Thyroid gland (tissue), 4 donors: ENCODE measurements around the gene ZNF385B. TPM values are rescaled to one million over a fixed set of nuclear protein-coding genes. Genes with fewer than 3 reads are reported as not detected.

Experiments
- DNase-seq, 2 donors: peaks; one replicate each; pipeline ENCODE4 v3.0.0-alpha.2; 2019
- H3K27ac ChIP-seq, 3 donors: fragments of 200-600 bp; sonication (generic); 1 replicate in 2 of 3; 2 replicates in 1 of 3; pipeline ENCODE4 v1.5.1; 2016 to 2019; ENCODE audit warnings: mild to moderate bottlenecking in 1 of 3, moderate library complexity in 1 of 3
- H3K27me3 ChIP-seq: fragments of 200-600 bp; sonication (generic); one replicate; pipeline ENCODE4 v1.5.1; 2019
- H3K36me3 ChIP-seq, 2 donors: fragments of 200-600 bp; sonication (generic); one replicate each; pipeline ENCODE4 v1.5.1; 2016 to 2019
- H3K4me1 ChIP-seq, 2 donors: fragments of 200-600 bp; sonication (generic); one replicate each; pipeline ENCODE4 v1.5.1; 2017 to 2019
- H3K4me3 ChIP-seq, 3 donors: fragments of 200-600 bp; sonication (generic); replicated peaks in 1 of 3; 1 replicate in 2 of 3; 2 replicates in 1 of 3; pipeline ENCODE4 v1.5.1; 2016; ENCODE audit warnings: mild to moderate bottlenecking in 1 of 3
- H3K9me3 ChIP-seq: fragments of 200-600 bp; sonication (generic); one replicate; pipeline ENCODE4 v1.5.1; 2017
- CTCF ChIP-seq, 6 experiments: fragments of 200-600 bp in 3 of 6; fragments of 450-650 bp in 3 of 6; sonication (generic) in 3 of 6; IDR thresholded peaks; one replicate each; pipeline ENCODE4 v1.5.1; 2016 to 2019; ENCODE audit warnings: antibody characterized with exemption in 6 of 6, mild to moderate bottlenecking in 2 of 6, inconsistent platforms in 1 of 6, moderate library complexity in 1 of 6
- POLR2A ChIP-seq, 2 donors: fragments of 450-650 bp; IDR thresholded peaks; one replicate each; pipeline ENCODE4 v1.6.1; 2017; ENCODE audit warnings: antibody characterized with exemption in 2 of 2, mild to moderate bottlenecking in 2 of 2, moderate library complexity in 1 of 2
- whole genome bisulfite sequencing, 2 donors: methylation state at CpG; one replicate each; pipeline ENCODE4 v1.1.5; 2017; 5-methylcytosine and 5-hydroxymethylcytosine counted together
- intact Hi-C: fragments of 100-400 bp; cut with DNase I; formaldehyde crosslinking; loops from one replicate; pipeline ENCODE4 v1.15.1; 2023
- total RNA-seq, 4 donors: library from RNA; depleted of rRNA; stranded (reverse); fragments of >200 nt; gene quantifications; one replicate each; pipeline ENCODE4 v1.2.3, GENCODE V29; 2016

Gene ZNF385B
- total RNA-seq, 4 donors from 2014 or later = 1.3 to 2.8 (median 1.8) TPM

GRCh38 chr2:179588486-179589145 lies 272.8 kb downstream of the ZNF385B start:
- H3K27ac ChIP-seq = no peak overlapping the region
- TF ChIP-seq CTCF (IDR thresholded peaks at IDR 0.05) = no peak
- no peak for TF ChIP-seq POLR2A (IDR thresholded peaks at IDR 0.05)
- no peak overlapping the region for H3K4me3 ChIP-seq
- 70 to 79% methylated on average over 3 of the region's 3 CpGs for WGBS, 2 donors
- intact Hi-C loops = no loop called here
- no peaks in the 10 kb centered on the region for H3K27me3 ChIP-seq
- no peaks in the 10 kb centered on the region for H3K36me3 ChIP-seq
- no peak for DNase-seq
- no peaks in the 10 kb centered on the region for H3K9me3 ChIP-seq
- H3K4me1 ChIP-seq = no peaks in the 10 kb centered on the region

GRCh38 chr2:179584760-179585159 lies 276.7 kb downstream of the ZNF385B start:
- TF ChIP-seq CTCF (IDR thresholded peaks at IDR 0.05) (no peak), POLR2A (IDR thresholded peaks at IDR 0.05) (no peak)

GRCh38 chr2:179581605-179582004 lies 279.8 kb downstream of the ZNF385B start:
- H3K4me1 ChIP-seq = no peaks in the 10 kb centered on the region
- no peaks in the 10 kb centered on the region for H3K27me3 ChIP-seq
- 96 to 100% methylated on average over 1 of the region's 1 CpG for WGBS, 2 donors
- H3K36me3 ChIP-seq = no peaks in the 10 kb centered on the region
- no peak overlapping the region for H3K4me3 ChIP-seq
- no peak overlapping the region for H3K27ac ChIP-seq
- no peak for TF ChIP-seq CTCF (IDR thresholded peaks at IDR 0.05)
- TF ChIP-seq POLR2A (IDR thresholded peaks at IDR 0.05) = no peak
- no peak for DNase-seq
- intact Hi-C loops = no loop called here
- no peaks in the 10 kb centered on the region for H3K9me3 ChIP-seq

More at GRCh38 chr2:179584760-179585159, 276.7 kb downstream of the ZNF385B start:
- no peaks in the 10 kb centered on the region for H3K4me1 ChIP-seq
- H3K4me3 ChIP-seq = no peak overlapping the region
- no peak for DNase-seq
- H3K27ac ChIP-seq = no peak overlapping the region
- no peaks in the 10 kb centered on the region for H3K9me3 ChIP-seq
- H3K27me3 ChIP-seq = no peaks in the 10 kb centered on the region
- intact Hi-C loops = no loop called here
- H3K36me3 ChIP-seq = no peaks in the 10 kb centered on the region

- H3K9me3 ChIP-seq = no peaks in the 10 kb centered on the region
- no peak overlapping the region for H3K4me3 ChIP-seq
- TF ChIP-seq POLR2A (IDR thresholded peaks at IDR 0.05) = no peak
- no peak for TF ChIP-seq CTCF (IDR thresholded peaks at IDR 0.05)
- no peak for DNase-seq
- 86 to 88% methylated on average over 4 of the region's 4 CpGs for WGBS, 2 donors
- no peak overlapping the region for H3K27ac ChIP-seq
- no peaks in the 10 kb centered on the region for H3K36me3 ChIP-seq
- intact Hi-C loops = no loop called here
- H3K27me3 ChIP-seq = no peaks in the 10 kb centered on the region
- H3K4me1 ChIP-seq = no peaks in the 10 kb centered on the region
These were observed 280.9 kb downstream of the ZNF385B start for GRCh38 chr2:179580378-179581146.

GRCh38 chr2:179579800-179580199 lies 281.6 kb downstream of the ZNF385B start:
- intact Hi-C loops = no loop called here
- Histone ChIP-seq H3K36me3 (no peaks in the 10 kb centered on the region), H3K4me3 (no peak overlapping the region), H3K4me1 (no peaks in the 10 kb centered on the region), H3K27ac (no peak overlapping the region), H3K9me3 (no peaks in the 10 kb centered on the region), H3K27me3 (no peaks in the 10 kb centered on the region)
- TF ChIP-seq POLR2A (IDR thresholded peaks at IDR 0.05) (no peak), CTCF (IDR thresholded peaks at IDR 0.05) (no peak)
- no peak for DNase-seq
